Measurements from ENCODE around the gene PLCB2. TPM values are rescaled to one million over a fixed set of nuclear protein-coding genes. Genes with fewer than 3 reads are reported as not detected.

PLCB2 gene
- total and polyA plus RNA-seq, 9 of the 15 experiments (the other 6 are each of a cell fraction or from before 2014, with no cell fraction given): 0.37 to 12.3 (median 8.0) TPM

DNA sequence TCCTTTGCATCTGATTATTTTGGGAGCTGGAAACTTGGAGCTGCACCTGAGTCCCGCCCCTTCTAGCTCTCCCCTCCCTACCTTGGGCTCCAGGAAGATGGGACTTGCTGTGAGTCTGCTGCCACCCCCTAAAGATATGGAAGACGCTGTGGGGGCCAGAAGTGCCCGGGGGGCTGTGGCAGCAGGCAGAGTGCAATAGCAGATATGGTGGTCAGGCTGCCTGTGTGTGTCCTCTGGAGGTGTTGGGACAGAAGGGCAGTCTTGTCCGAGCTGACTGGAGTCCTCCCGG lies 68.4 kb downstream of the PLCB2 start:
- H3K4me3 ChIP-seq: peak overlapping the region; percentile 25
- no TSS peak for BruUV-seq (replicated peaks)
- no peaks in the 10 kb centered on the region for H3K36me3 ChIP-seq (ENCODE audit: control insufficient read depth, insufficient read depth, low read length)
- H4K20me1 ChIP-seq (replicated peaks; ENCODE audit: control insufficient read depth, insufficient read depth, low read length): 0 out of 2 replicates have a peak, but pooled peaks cover 3% of the 10 kb centered on the region
- H3K9me3 ChIP-seq (replicated peaks; ENCODE audit: control insufficient read depth, insufficient read depth, low read depth, low read length): no peaks in the 10 kb centered on the region
- in situ Hi-C loops (cut with MboI): no loop called here
- peaks cover 32 to 46% of the 10 kb centered on the region in 2 experiments for H3K4me1 ChIP-seq (replicated peaks in 1 of 2; ENCODE audit: control insufficient read depth in 2 of 2, insufficient read depth in 2 of 2, low read length in 2 of 2)
- peak overlapping the region; percentile 75 for H2AFZ ChIP-seq (ENCODE audit: low read depth, low read length)
- DNase-seq (ENCODE audit: extremely low read depth in 1 of 4, low spot score in 3 of 4) (no peak), ATAC-seq (no peak; the same call in 2 of the 3 replicates), FAIRE-seq (no peak)
- no peaks in the 10 kb centered on the region for H3K79me2 ChIP-seq (ENCODE audit: control insufficient read depth, insufficient read depth, low read length)
- POLR2A ChIA-PET: interaction anchor here (0.6 to 1.3 kb wide), 6 partner anchors 16 to 49 kb away, joined by 3 to 5 read pairs (median 3); no protein-coding TSS in a partner anchor
- intact Hi-C loops (cut with micrococcal nuclease): no loop called here
- H3K4me2 ChIP-seq (ENCODE audit: insufficient read depth, low read length): peak overlapping the region; percentile 71
- H3K9ac ChIP-seq (ENCODE audit: insufficient read depth in 1 of 2, low read depth in 2 of 2, low read length in 2 of 2): peak overlapping the region; percentile 10 to 84; a peak in 3 of 4 replicates
- H3K27me3 ChIP-seq (ENCODE audit: control insufficient read depth in 2 of 2, insufficient read depth in 2 of 2, low read length in 2 of 2): peaks cover 0 to 7% of the 10 kb centered on the region in 2 experiments; a peak in 1 of 5 replicates
- CTCF ChIA-PET (ENCODE audit: low intra/inter-chr PET ratio): no interaction called here
- 0 out of 2 replicates have a peak, but pooled peaks have one; percentile 1 for TF ChIP-seq POLR2G (IDR thresholded peaks at IDR 0.05; ENCODE audit: low read depth, low read length)
- peak; percentile 0; the same call in 1 of the 2 replicates for TF ChIP-seq ZEB2 (IDR thresholded peaks at IDR 0.05)
- no peak for TF ChIP-seq KLF13 (tag; IDR thresholded peaks at IDR 0.05; ENCODE audit: borderline replicate concordance, low read depth)
- TF ChIP-seq NR2C1 (IDR thresholded peaks at IDR 0.05): no peak
- no peak for TF ChIP-seq NR2C1 (tag; IDR thresholded peaks at IDR 0.05)
- no peak for TF ChIP-seq SPI1 (IDR thresholded peaks at IDR 0.05; ENCODE audit: borderline replicate concordance, low read depth, low read length)
- TF ChIP-seq, protein P1, sequence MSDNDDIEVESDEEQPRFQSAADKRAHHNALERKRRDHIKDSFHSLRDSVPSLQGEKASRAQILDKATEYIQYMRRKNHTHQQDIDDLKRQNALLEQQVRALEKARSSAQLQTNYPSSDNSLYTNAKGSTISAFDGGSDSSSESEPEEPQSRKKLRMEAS (CRISPR knock-in tag; IDR thresholded peaks at IDR 0.05): 0 out of 2 replicates have a peak, but pooled peaks have one; percentile 11
- H3K27ac ChIP-seq (ENCODE audit: extremely low read depth, low read depth, low read length): no peak overlapping the region
- WGBS (ENCODE audit: insufficient coverage, low coverage, missing lambda C conversion rate): 16% methylated on average over 5 of the region's 5 CpGs
- H3K9me1 ChIP-seq (ENCODE audit: control insufficient read depth, insufficient read depth, low read length): no peaks in the 10 kb centered on the region
